GM18873 (cell line): ENCODE results near the gene ADAM11.
A peak's percentile ranks its signal among the peaks of the same experiment; 100 is the strongest.

Experiments used
- ATAC-seq: cut with Tn5 transposase; IDR thresholded peaks from one replicate; pipeline ENCODE4 v1.9.1; 2021; ENCODE audit warnings: mild to moderate bottlenecking, moderate library complexity, moderate number of reproducible peaks; ENCODE audit not compliant: unreplicated experiment, low FRiP score

The ADAM11 gene

GRCh38 chr17:44774271-44775135 is 15.7 kb downstream of the ADAM11 start:
- ATAC-seq: no peak

GRCh38 chr17:44775136-44775837 is 16.5 kb downstream of the ADAM11 start:
- ATAC-seq: peak; percentile 65

GRCh38 chr17:44775838-44776621 is 17.2 kb downstream of the ADAM11 start:
- ATAC-seq: peak; percentile 9

GRCh38 chr17:44776628-44777393 is 18.0 kb downstream of the ADAM11 start:
- ATAC-seq: no peak

- no peak for ATAC-seq
These were observed 18.9 kb downstream of the ADAM11 start for GRCh38 chr17:44777394-44778348.

GRCh38 chr17:44778656-44779210 is 19.9 kb downstream of the ADAM11 start:
- ATAC-seq: no peak

GRCh38 chr17:44779211-44780025 is 20.6 kb downstream of the ADAM11 start:
- ATAC-seq: no peak

- ATAC-seq: no peak
These were observed 21.4 kb downstream of the ADAM11 start for GRCh38 chr17:44780161-44780560.

- no peak for ATAC-seq
These were observed 22.2 kb downstream of the ADAM11 start for GRCh38 chr17:44780845-44781480.

GRCh38 chr17:44781551-44782325 is 22.9 kb downstream of the ADAM11 start:
- no peak for ATAC-seq

- ATAC-seq: no peak
These were observed 23.6 kb downstream of the ADAM11 start for GRCh38 chr17:44782326-44782850.

GRCh38 chr17:44785921-44786320 is 27.1 kb downstream of the ADAM11 start:
- ATAC-seq: no peak

- ATAC-seq: no peak
These were observed 27.8 kb downstream of the ADAM11 start for GRCh38 chr17:44786551-44787081.

- no peak for ATAC-seq
These were observed 28.6 kb downstream of the ADAM11 start for GRCh38 chr17:44787271-44787940.

GRCh38 chr17:44788139-44788538 is 29.4 kb downstream of the ADAM11 start:
- ATAC-seq: no peak

GRCh38 chr17:44792276-44792675 is 33.5 kb downstream of the ADAM11 start:
- ATAC-seq: no peak
